Activated naive CD8-positive, alpha-beta T cell treated with anti-CD3 and anti-CD28 coated beads, Interleukin-2, amount 50 U/mL, for 24 hours (primary cell): ENCODE results near the gene RETREG1.
"Not testable (repeated sequence)": the region's sequence is repeated elsewhere in the genome, so short reads cannot be mapped to it uniquely, and the experiment has no call there.

Experiments
- ATAC-seq: fragments of 150-1000 bp; cut with Tn5 transposase; one replicate; pipeline ENCODE4 v1.10.0; 2021
- DNase-seq: peaks from one replicate; pipeline ENCODE4 v3.0.0; 2021
- H3K27ac Mint-ChIP-seq: one replicate; pipeline ENCODE4 v1.8.0; 2021; ENCODE audit warnings: mild to moderate bottlenecking, mixed read lengths
- H3K27me3 Mint-ChIP-seq: one replicate; pipeline ENCODE4 v1.8.0; 2021; ENCODE audit warnings: mixed read lengths
- H3K36me3 Mint-ChIP-seq: one replicate; pipeline ENCODE4 v1.8.0; 2021; ENCODE audit warnings: low read depth, mixed read lengths
- H3K4me1 Mint-ChIP-seq: one replicate; pipeline ENCODE4 v1.8.0; 2021; ENCODE audit warnings: mixed read lengths
- H3K4me3 Mint-ChIP-seq: one replicate; pipeline ENCODE4 v1.8.0; 2021; ENCODE audit warnings: mild to moderate bottlenecking, moderate library complexity, mixed read lengths
- H3K9me3 Mint-ChIP-seq: one replicate; pipeline ENCODE4 v1.8.0; 2021; ENCODE audit warnings: mixed read lengths

RETREG1 gene

GRCh38 chr5:16544607-16545374 is 72.0 kb downstream of the RETREG1 start:
- Mint-ChIP-seq H3K36me3 (no peaks in the 10 kb centered on the region), H3K4me1 (peaks cover 34% of the 10 kb centered on the region), H3K27ac (no peak overlapping the region), H3K27me3 (no peaks in the 10 kb centered on the region), H3K9me3 (no peaks in the 10 kb centered on the region), H3K4me3 (no peak overlapping the region)
- ATAC-seq = no peak
- no peak for DNase-seq

GRCh38 chr5:16543206-16543605 is 73.6 kb downstream of the RETREG1 start:
- H3K9me3 Mint-ChIP-seq, H3K27ac Mint-ChIP-seq, H3K27me3 Mint-ChIP-seq, H3K4me3 Mint-ChIP-seq, DNase-seq, H3K36me3 Mint-ChIP-seq, ATAC-seq: not testable (repeated sequence)
- H3K4me1 Mint-ChIP-seq = peaks cover 44% of the 10 kb centered on the region

- Mint-ChIP-seq H3K4me1 (peaks cover 46% of the 10 kb centered on the region), H3K9me3 (no peaks in the 10 kb centered on the region), H3K4me3 (no peak overlapping the region), H3K27ac (no peak overlapping the region), H3K36me3 (no peaks in the 10 kb centered on the region), H3K27me3 (no peaks in the 10 kb centered on the region)
- DNase-seq (no peak), ATAC-seq (no peak)
Observed at GRCh38 chr5:16542236-16542635, 74.6 kb downstream of the RETREG1 start.

- H3K4me3 Mint-ChIP-seq, H3K27me3 Mint-ChIP-seq, H3K27ac Mint-ChIP-seq, H3K36me3 Mint-ChIP-seq, DNase-seq, ATAC-seq, H3K9me3 Mint-ChIP-seq: not testable (repeated sequence)
- H3K4me1 Mint-ChIP-seq = peaks cover 43% of the 10 kb centered on the region
Observed at GRCh38 chr5:16541592-16541991, 75.2 kb downstream of the RETREG1 start.

GRCh38 chr5:16540421-16540820 is 76.4 kb downstream of the RETREG1 start:
- Mint-ChIP-seq H3K4me3 (no peak overlapping the region), H3K4me1 (peaks cover 42% of the 10 kb centered on the region), H3K9me3 (no peaks in the 10 kb centered on the region), H3K27me3 (no peaks in the 10 kb centered on the region), H3K36me3 (no peaks in the 10 kb centered on the region), H3K27ac (no peak overlapping the region)
- no peak for ATAC-seq
- no peak for DNase-seq

- no peak for DNase-seq
- no peak for ATAC-seq
- Mint-ChIP-seq H3K27ac (no peak overlapping the region), H3K36me3 (no peaks in the 10 kb centered on the region), H3K4me3 (no peak overlapping the region), H3K9me3 (no peaks in the 10 kb centered on the region), H3K27me3 (no peaks in the 10 kb centered on the region), H3K4me1 (peaks cover 44% of the 10 kb centered on the region)
Observed at GRCh38 chr5:16539169-16539666, 77.6 kb downstream of the RETREG1 start.

GRCh38 chr5:16538006-16538405 is 78.8 kb downstream of the RETREG1 start:
- no peak overlapping the region for H3K4me3 Mint-ChIP-seq
- H3K27ac Mint-ChIP-seq = no peak overlapping the region
- H3K36me3 Mint-ChIP-seq = no peaks in the 10 kb centered on the region
- ATAC-seq (no peak), DNase-seq (no peak)
- no peaks in the 10 kb centered on the region for H3K9me3 Mint-ChIP-seq
- H3K27me3 Mint-ChIP-seq = no peaks in the 10 kb centered on the region
- peaks cover 41% of the 10 kb centered on the region for H3K4me1 Mint-ChIP-seq

- H3K9me3 Mint-ChIP-seq = no peaks in the 10 kb centered on the region
- H3K4me3 Mint-ChIP-seq = no peak overlapping the region
- H3K4me1 Mint-ChIP-seq = peaks cover 31% of the 10 kb centered on the region
- H3K27me3 Mint-ChIP-seq = no peaks in the 10 kb centered on the region
- ATAC-seq (no peak), DNase-seq (no peak)
- H3K36me3 Mint-ChIP-seq = no peaks in the 10 kb centered on the region
- no peak overlapping the region for H3K27ac Mint-ChIP-seq
Observed at GRCh38 chr5:16536818-16537217, 80.0 kb downstream of the RETREG1 start.

- Mint-ChIP-seq H3K4me1 (peaks cover 29% of the 10 kb centered on the region), H3K36me3 (no peaks in the 10 kb centered on the region), H3K4me3 (no peak overlapping the region), H3K27ac (no peak overlapping the region), H3K9me3 (no peaks in the 10 kb centered on the region), H3K27me3 (no peaks in the 10 kb centered on the region)
- no peak for DNase-seq
- ATAC-seq = no peak
Observed at GRCh38 chr5:16536246-16536645, 80.6 kb downstream of the RETREG1 start.

GRCh38 chr5:16534280-16534679 is 82.5 kb downstream of the RETREG1 start:
- H3K4me3 Mint-ChIP-seq = no peak overlapping the region
- H3K36me3 Mint-ChIP-seq = no peaks in the 10 kb centered on the region
- DNase-seq (no peak), ATAC-seq (no peak)
- no peak overlapping the region for H3K27ac Mint-ChIP-seq
- no peaks in the 10 kb centered on the region for H3K9me3 Mint-ChIP-seq
- H3K4me1 Mint-ChIP-seq = peaks cover 14% of the 10 kb centered on the region
- no peaks in the 10 kb centered on the region for H3K27me3 Mint-ChIP-seq

GRCh38 chr5:16531063-16531648 is 85.6 kb downstream of the RETREG1 start:
- no peak for ATAC-seq
- H3K27ac Mint-ChIP-seq = no peak overlapping the region
- H3K4me3 Mint-ChIP-seq = no peak overlapping the region
- no peaks in the 10 kb centered on the region for H3K36me3 Mint-ChIP-seq
- no peaks in the 10 kb centered on the region for H3K27me3 Mint-ChIP-seq
- H3K9me3 Mint-ChIP-seq = no peaks in the 10 kb centered on the region
- no peak for DNase-seq
- H3K4me1 Mint-ChIP-seq = peaks cover 6% of the 10 kb centered on the region

GRCh38 chr5:16529306-16529705 is 87.5 kb downstream of the RETREG1 start:
- Mint-ChIP-seq H3K27me3 (no peaks in the 10 kb centered on the region), H3K27ac (no peak overlapping the region), H3K9me3 (no peaks in the 10 kb centered on the region), H3K4me1 (peaks cover 5% of the 10 kb centered on the region), H3K36me3 (peaks cover 4% of the 10 kb centered on the region), H3K4me3 (no peak overlapping the region)
- ATAC-seq (no peak), DNase-seq (no peak)

- Mint-ChIP-seq H3K36me3 (peaks cover 8% of the 10 kb centered on the region), H3K9me3 (no peaks in the 10 kb centered on the region), H3K27me3 (no peaks in the 10 kb centered on the region), H3K4me3 (no peak overlapping the region), H3K27ac (no peak overlapping the region), H3K4me1 (peaks cover 11% of the 10 kb centered on the region)
- ATAC-seq (peak; percentile 45), DNase-seq (no peak)
Observed at GRCh38 chr5:16528382-16529110, 88.3 kb downstream of the RETREG1 start.

GRCh38 chr5:16525651-16526050 is 91.1 kb downstream of the RETREG1 start:
- DNase-seq (no peak), ATAC-seq (no peak)
- H3K9me3 Mint-ChIP-seq = no peaks in the 10 kb centered on the region
- H3K27me3 Mint-ChIP-seq = no peaks in the 10 kb centered on the region
- peak overlapping the region; percentile 43 for H3K27ac Mint-ChIP-seq
- peaks cover 8% of the 10 kb centered on the region for H3K36me3 Mint-ChIP-seq
- H3K4me3 Mint-ChIP-seq = no peak overlapping the region
- H3K4me1 Mint-ChIP-seq = peaks cover 19% of the 10 kb centered on the region

- DNase-seq (no peak), ATAC-seq (no peak)
- H3K27me3 Mint-ChIP-seq = no peaks in the 10 kb centered on the region
- H3K27ac Mint-ChIP-seq = no peak overlapping the region
- H3K36me3 Mint-ChIP-seq = peaks cover 8% of the 10 kb centered on the region
- no peak overlapping the region for H3K4me3 Mint-ChIP-seq
- H3K9me3 Mint-ChIP-seq = no peaks in the 10 kb centered on the region
- H3K4me1 Mint-ChIP-seq = peaks cover 19% of the 10 kb centered on the region
Observed at GRCh38 chr5:16524286-16524685, 92.5 kb downstream of the RETREG1 start.
